ENCODE measurements around the gene LYPD5. TPM values are rescaled to one million over a fixed set of nuclear protein-coding genes. Genes with fewer than 3 reads are reported as not detected.

LYPD5 gene
- total and polyA plus RNA-seq, 2 of the 8 experiments (the other 6 are each of a cell fraction or from before 2014, with no cell fraction given), result 0.74 to 4.3 TPM

- Histone ChIP-seq H3K36me3 (ENCODE audit: control insufficient read depth in 2 of 4, insufficient read depth in 4 of 4, low read length in 3 of 4) (peaks cover 18 to 42% (median 32%) of the 10 kb centered on the region in 4 experiments), H3K4me3 (ENCODE audit: extremely low read depth in 1 of 4, insufficient read depth in 2 of 4, low read depth in 3 of 4, low read length in 4 of 4) (no peak overlapping the region), H2AFZ (ENCODE audit: low read length) (no peak overlapping the region), H4K8ac (ENCODE audit: extremely low read depth, insufficient read depth, low read length) (no peak overlapping the region), H3K23ac (ENCODE audit: insufficient read length) (no peak overlapping the region), H2AK5ac (ENCODE audit: low read depth, low read length) (no peak overlapping the region), H2BK120ac (replicated peaks; ENCODE audit: low read depth, low read length) (no peak overlapping the region), H3K4me1 (replicated peaks in 1 of 4; ENCODE audit: control insufficient read depth in 3 of 4, insufficient read depth in 4 of 4, low read length in 3 of 4) (no peaks in the 10 kb centered on the region), H3K56ac (replicated peaks; ENCODE audit: insufficient read length, low read depth, low read length) (no peak overlapping the region), H3K14ac (ENCODE audit: insufficient read length) (no peak overlapping the region), H3K27me3 (replicated peaks in 1 of 4; ENCODE audit: control insufficient read depth in 3 of 4, extremely low read depth in 1 of 4, insufficient read depth in 3 of 4, low read length in 3 of 4) (no peaks in the 10 kb centered on the region), H3K79me2 (ENCODE audit: control insufficient read depth in 1 of 2, insufficient read depth in 2 of 2, low read length in 2 of 2) (peaks cover 0 to 13% of the 10 kb centered on the region in 2 experiments; a peak in 1 of 4 replicates), H3K4ac (replicated peaks; ENCODE audit: insufficient read length, low read depth, low read length) (no peak overlapping the region), H4K91ac (replicated peaks; ENCODE audit: insufficient read length, low read length) (no peak overlapping the region), H2BK12ac (ENCODE audit: low read depth, low read length) (no peak overlapping the region), H4K20me1 (replicated peaks in 1 of 2; ENCODE audit: control insufficient read depth in 1 of 2, insufficient read depth in 2 of 2, low read length in 2 of 2) (no peaks in the 10 kb centered on the region), H3K27ac (ENCODE audit: low read depth, low read length) (no peak overlapping the region), H2BK15ac (ENCODE audit: low read length) (no peak overlapping the region), H3K9ac (replicated peaks in 1 of 4; ENCODE audit: extremely low read depth in 1 of 4, low read depth in 3 of 4, low read length in 3 of 4) (no peak overlapping the region), H3K9me3 (ENCODE audit: insufficient read depth in 2 of 2, low read depth in 1 of 2, low read length in 1 of 2) (no peaks in the 10 kb centered on the region), H4K5ac (ENCODE audit: insufficient read length, low read depth, low read length) (no peak overlapping the region), H3K4me2 (ENCODE audit: insufficient read depth in 1 of 2, low read depth in 2 of 2, low read length in 2 of 2) (no peak overlapping the region), H3K23me2 (ENCODE audit: low read depth, low read length) (no peaks in the 10 kb centered on the region; the same call in 1 of the 2 replicates), H2BK5ac (ENCODE audit: low read depth, low read length) (no peak overlapping the region), H3K18ac (ENCODE audit: extremely low read depth, low read length) (no peak overlapping the region), H2BK20ac (ENCODE audit: low read length) (no peak overlapping the region), H3K79me1 (ENCODE audit: low read depth, low read length) (peaks cover 3% of the 10 kb centered on the region; the same call in 1 of the 2 replicates)
- POLR2A ChIA-PET (ENCODE audit: partially characterized antibody), result no interaction called here
- FAIRE-seq, result no peak
- CTCF ChIA-PET (ENCODE audit: partially characterized antibody), result interaction anchor here (30.4 kb wide), 1 partner anchor 31 kb away, joined by 703 read pairs; the partner anchor contains the start of gene KCNN4
- no peak for DNase-seq (ENCODE audit: low read depth in 1 of 2, low spot score in 2 of 2)
- 89% methylated on average over 4 of the region's 4 CpGs; no CpG with 5 or more reads in 1 of the 2 experiments for WGBS, 2 experiments (ENCODE audit: extremely low coverage in 1 of 2, insufficient coverage in 1 of 2, insufficient read length in 1 of 2, insufficient replicate concordance in 2 of 2, low coverage in 1 of 2, low lambda C conversion rate in 2 of 2, missing lambda C conversion rate in 1 of 2)
- no peak for TF ChIP-seq TBP (IDR thresholded peaks at IDR 0.05; ENCODE audit: low read depth, low read length)
- no peak for TF ChIP-seq MAX (IDR thresholded peaks at IDR 0.05)
These were observed 53.6 kb downstream of the LYPD5 start for GRCh38 chr19:43748685-43749084.
